HG02852 (cell line): ENCODE results near the gene DPY30.

Experiments used
- ATAC-seq: cut with Tn5 transposase; IDR thresholded peaks from one replicate; pipeline ENCODE4 v1.9.1; 2021; ENCODE audit warnings: mild to moderate bottlenecking, moderate library complexity; ENCODE audit not compliant: unreplicated experiment

Gene DPY30

GRCh38 chr2:31979018-31979417 lies 60.6 kb downstream of the DPY30 start:
- ATAC-seq: no peak

DNA sequence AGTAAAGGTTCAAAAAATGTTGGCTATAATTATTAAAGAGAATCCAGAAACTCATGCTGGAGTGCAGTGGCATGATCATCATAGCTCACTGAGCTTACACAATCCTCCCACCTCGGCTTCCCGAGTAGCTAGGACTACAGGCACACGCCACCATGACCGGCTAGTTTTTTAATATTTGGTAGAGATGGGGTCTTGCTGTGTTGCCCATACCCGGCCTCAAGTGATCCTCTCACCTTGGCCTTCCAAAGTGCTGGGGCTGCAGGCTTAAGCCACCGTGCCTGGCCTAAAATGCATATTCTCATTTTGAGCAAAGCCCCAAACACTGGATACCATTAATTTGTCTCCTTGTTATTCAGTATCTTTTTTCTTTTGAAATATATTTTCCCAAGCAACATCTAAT lies 61.2 kb downstream of the DPY30 start:
- ATAC-seq: no peak
